ENCODE data around the gene GAS6.

GRCh38 chr13:113907635-113908617 is 44.0 kb upstream of the GAS6 start:
- TF ChIP-seq CTCF (IDR thresholded peaks at IDR 0.05) (no peak), POLR2A (IDR thresholded peaks at IDR 0.05) (no peak)
